ENCODE results near the gene FOCAD.
A peak's percentile ranks its signal among the peaks of the same experiment; 100 is the strongest.
"Not testable (repeated sequence)": the region's sequence is repeated elsewhere in the genome, so short reads cannot be mapped to it uniquely, and the experiment has no call there.

FOCAD gene, protein sequence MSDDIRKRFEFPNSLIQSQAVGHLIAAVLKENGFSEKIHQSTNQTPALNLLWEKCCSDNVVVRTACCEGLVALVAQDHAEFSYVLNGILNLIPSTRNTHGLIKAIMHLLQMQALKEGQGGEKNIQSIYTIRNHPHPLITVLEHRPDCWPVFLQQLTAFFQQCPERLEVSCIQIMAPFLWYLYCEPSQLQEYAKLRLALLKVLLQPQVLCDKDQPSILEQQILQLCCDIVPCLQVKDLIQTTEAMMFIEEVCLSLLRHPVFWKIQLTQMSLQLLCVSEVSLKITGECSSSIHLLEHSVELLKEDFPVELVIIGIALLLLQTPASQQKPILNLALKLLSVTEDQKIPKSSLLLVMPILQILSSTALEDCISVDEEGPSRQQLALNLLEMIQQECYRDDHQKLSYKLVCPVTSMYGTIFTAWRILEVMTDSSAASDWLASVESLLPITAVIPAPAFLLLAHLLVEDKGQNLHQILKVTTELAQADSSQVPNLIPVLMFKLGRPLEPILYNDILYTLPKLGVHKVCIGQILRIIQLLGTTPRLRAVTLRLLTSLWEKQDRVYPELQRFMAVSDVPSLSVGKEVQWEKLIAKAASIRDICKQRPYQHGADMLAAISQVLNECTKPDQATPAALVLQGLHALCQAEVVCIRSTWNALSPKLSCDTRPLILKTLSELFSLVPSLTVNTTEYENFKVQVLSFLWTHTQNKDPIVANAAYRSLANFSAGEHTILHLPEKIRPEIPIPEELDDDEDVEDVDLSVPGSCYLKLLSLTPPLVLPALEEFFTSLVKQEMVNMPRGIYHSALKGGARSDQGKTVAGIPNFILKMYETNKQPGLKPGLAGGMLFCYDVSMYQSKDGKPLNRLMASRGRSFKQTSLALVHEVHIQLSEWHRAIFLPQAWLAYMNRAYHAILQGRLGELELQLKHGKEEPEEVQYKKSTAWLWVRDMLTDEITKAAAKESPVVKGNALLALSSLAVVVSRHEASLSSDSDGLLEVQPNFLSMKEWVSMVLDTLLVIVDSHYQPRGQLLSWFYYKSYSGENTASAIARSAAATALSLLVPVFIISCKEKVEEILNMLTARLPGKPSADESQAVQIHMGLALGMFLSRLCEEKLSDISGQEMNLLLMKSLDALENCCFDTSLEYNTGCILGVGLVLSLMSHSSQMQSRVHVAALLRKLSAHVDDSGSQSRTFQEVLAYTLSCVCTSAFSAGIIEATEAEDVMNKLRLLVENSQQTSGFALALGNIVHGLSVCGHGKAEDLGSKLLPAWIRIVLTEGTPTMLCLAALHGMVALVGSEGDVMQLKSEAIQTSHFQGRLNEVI (N-terminal part only)

GRCh38 chr9:20684035-20684874 lies at the start of gene FOCAD:
FOCAD (plus strand) TSS chr9:20684259; CDS start chr9:20715354, 31,095 bp downstream.
- peak; percentile 93 for DNase-seq (ENCODE audit: low read depth)

- DNase-seq (ENCODE audit: low read depth): no peak
These were observed 49.2 kb upstream of the FOCAD start for GRCh38 chr9:20634895-20635294.

- DNase-seq (ENCODE audit: low read depth): no peak
These were observed 47.1 kb upstream of the FOCAD start for GRCh38 chr9:20636888-20637440.

DNA sequence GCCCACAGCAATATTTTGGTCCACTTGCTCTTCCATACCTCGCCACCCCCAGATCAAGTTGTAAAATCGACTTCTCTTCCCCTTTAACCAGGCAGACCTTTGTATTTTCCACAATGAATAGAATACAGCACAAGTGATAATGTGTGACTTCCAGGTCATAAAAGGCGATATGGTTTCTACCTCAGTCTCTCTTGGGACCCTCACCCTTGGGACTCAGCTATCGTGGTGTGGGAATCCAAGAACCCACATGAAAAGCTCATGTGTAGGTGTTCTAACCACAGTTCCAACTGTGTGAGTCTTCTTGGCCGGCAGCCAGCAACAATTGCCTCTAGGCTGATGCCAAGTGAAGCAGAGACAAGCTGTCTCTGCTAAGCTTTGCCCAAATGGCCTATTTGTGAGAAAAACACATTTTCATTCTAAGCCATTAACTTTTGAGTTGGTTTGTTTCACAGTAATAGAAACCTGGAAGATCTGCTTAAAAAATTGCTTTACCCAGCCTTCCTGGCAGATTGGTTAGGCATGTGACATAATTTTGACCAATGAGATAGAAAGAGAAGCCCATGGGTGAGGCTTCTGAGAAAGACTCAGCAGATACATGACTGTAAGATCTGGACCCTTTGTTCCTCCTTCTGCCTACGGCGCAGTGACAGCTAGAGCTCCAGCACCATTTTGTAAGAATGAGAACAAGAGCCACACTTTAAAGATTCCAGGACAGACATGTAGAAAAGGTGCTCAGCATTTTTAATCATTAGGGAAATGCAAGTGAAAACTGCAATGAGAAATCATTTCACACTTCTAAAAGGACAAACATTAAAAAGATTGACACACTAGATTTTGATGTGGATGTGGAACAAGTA lies 43.5 kb upstream of the FOCAD start:
- DNase-seq (ENCODE audit: low read depth): peak; percentile 67

DNA sequence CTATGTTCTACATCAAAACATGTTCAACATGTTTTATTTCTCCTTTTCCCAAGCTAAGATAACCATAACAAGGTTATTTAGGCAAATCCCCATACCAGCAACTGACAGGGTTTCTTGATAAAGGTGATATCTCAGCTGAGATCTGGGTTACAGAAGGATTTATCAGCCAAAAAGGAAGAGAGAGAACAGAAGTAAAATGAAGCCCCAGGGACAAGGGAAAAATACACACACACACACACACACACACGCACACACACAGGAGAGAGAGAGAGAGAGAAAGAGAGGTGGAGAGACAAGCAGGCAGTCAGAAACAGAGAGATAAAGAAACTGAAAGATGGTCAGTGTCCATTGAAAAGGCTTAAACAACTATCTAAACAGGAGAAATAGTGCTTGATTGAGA lies 42.0 kb upstream of the FOCAD start:
- no peak for DNase-seq (ENCODE audit: low read depth)

- DNase-seq (ENCODE audit: low read depth): no peak
These were observed 40.4 kb upstream of the FOCAD start for GRCh38 chr9:20643660-20644059.

GRCh38 chr9:20646656-20647055 lies 37.4 kb upstream of the FOCAD start:
- DNase-seq (ENCODE audit: low read depth): no peak

GRCh38 chr9:20649381-20649780 lies 34.7 kb upstream of the FOCAD start:
- no peak for DNase-seq (ENCODE audit: low read depth)

GRCh38 chr9:20650313-20650712 lies 33.7 kb upstream of the FOCAD start:
- DNase-seq (ENCODE audit: low read depth): no peak

DNA sequence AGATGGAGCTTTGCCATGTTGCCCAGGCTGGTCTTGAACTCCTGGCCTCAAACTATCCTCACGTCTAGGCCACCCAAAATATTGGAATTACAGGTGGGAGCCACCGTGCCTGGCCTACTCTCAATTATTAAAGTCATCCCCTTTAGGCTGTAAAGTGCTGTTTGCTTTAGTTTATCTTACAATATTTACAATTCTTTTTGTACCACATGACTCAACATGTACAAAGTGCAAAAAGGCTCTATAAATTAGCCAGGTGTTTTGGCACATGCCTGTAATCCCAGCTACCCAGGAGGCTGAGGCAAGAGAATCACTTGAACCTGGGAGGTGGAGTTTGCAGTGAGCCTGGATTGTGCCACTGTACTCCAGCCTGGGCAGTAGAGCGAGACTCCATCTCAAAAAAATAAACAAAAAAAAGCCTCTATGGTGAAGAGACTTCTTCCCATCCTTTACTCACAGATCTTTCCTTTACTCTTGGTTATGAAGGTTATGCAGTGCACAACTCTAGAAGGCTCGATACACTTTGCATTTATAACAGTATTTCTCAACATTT lies 33.2 kb upstream of the FOCAD start:
- DNase-seq (ENCODE audit: low read depth): no peak

DNA sequence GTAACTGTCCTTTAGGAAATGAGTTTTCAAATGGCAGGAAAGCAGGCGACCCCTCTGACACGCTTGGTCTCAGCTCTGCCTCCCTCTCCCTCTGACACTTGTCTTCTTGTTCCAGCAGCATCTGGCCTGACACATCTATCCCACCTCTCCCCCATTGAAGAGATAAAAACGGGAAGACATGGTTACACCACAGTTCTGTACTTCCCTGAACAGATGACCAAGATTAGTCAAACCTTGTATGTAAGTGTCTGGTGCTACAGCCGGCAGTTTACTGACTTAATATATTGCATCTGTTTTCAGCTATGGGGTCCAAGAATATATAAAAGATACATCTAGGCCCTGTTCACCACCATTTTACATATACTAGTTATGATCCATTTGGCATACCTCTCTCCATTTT lies 32.1 kb upstream of the FOCAD start:
- no peak for DNase-seq (ENCODE audit: low read depth)

DNA sequence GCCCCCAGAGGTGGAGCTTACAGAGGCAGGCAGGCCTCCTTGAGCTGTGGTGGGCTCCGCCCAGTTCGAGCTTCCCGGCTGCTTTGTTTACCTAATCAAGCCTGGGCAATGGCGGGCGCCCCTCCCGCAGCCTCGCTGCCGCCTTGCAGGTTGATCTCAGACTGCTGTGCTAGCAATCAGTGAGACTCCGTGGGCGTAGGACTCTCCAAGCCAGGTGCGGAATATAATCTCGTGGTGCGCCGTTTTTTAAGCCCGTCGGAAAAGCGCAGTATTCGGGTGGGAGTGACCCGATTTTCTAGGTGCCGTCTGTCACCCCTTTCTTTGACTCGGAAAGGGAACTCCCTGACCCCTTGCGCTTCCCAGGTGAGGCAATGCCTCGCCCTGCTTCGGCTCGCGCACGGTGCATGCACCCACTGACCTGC lies 25.8 kb upstream of the FOCAD start:
- not testable (repeated sequence) for DNase-seq (ENCODE audit: low read depth)

- DNase-seq (ENCODE audit: low read depth): no peak
These were observed 25.2 kb upstream of the FOCAD start for GRCh38 chr9:20658677-20659473.

- DNase-seq (ENCODE audit: low read depth): no peak
These were observed 24.5 kb upstream of the FOCAD start for GRCh38 chr9:20659474-20659967.

- no peak for DNase-seq (ENCODE audit: low read depth)
These were observed 21.9 kb upstream of the FOCAD start for GRCh38 chr9:20662156-20662555.

- DNase-seq (ENCODE audit: low read depth): no peak
These were observed 20.9 kb upstream of the FOCAD start for GRCh38 chr9:20663133-20663532.

- DNase-seq (ENCODE audit: low read depth): no peak
These were observed 19.6 kb upstream of the FOCAD start for GRCh38 chr9:20664501-20664900.

GRCh38 chr9:20670395-20670794 lies 13.7 kb upstream of the FOCAD start:
- DNase-seq (ENCODE audit: low read depth): no peak

GRCh38 chr9:20671635-20672034 lies 12.4 kb upstream of the FOCAD start:
- no peak for DNase-seq (ENCODE audit: low read depth)

All from stimulated activated CD8-positive, alpha-beta memory T cell treated with anti-CD3 and anti-CD28 coated beads, Interleukin-4, amount 100 ng/mL, for 24 hours (primary cell).